ENCODE results near the gene NEDD4L.
"Not testable (repeated sequence)": the region's sequence is repeated elsewhere in the genome, so short reads cannot be mapped to it uniquely, and the experiment has no call there.

The NEDD4L gene

GRCh38 chr18:58043491-58044369 is at the start of gene NEDD4L:
Gene NEDD4L, plus strand, starts transcription at chr18:58044226. Its CDS starts 435 bp downstream, at chr18:58044661.
- peak; percentile 74 for DNase-seq

- DNase-seq = no peak
These were observed 48.7 kb upstream of the NEDD4L start for GRCh38 chr18:57995331-57995730.

- not testable (repeated sequence) for DNase-seq
These were observed 47.1 kb upstream of the NEDD4L start for GRCh38 chr18:57996894-57997293.

- DNase-seq = no peak
These were observed 46.2 kb upstream of the NEDD4L start for GRCh38 chr18:57997820-57998219.

- DNase-seq = no peak
These were observed 45.6 kb upstream of the NEDD4L start for GRCh38 chr18:57998461-57998860.

GRCh38 chr18:58004317-58004716 is 39.7 kb upstream of the NEDD4L start:
- no peak for DNase-seq

GRCh38 chr18:58005011-58005410 is 39.0 kb upstream of the NEDD4L start:
- no peak for DNase-seq

GRCh38 chr18:58005885-58006523 is 38.0 kb upstream of the NEDD4L start:
- no peak for DNase-seq

- no peak for DNase-seq
These were observed 34.9 kb upstream of the NEDD4L start for GRCh38 chr18:58009166-58009565.

GRCh38 chr18:58010265-58010664 is 33.8 kb upstream of the NEDD4L start:
- DNase-seq = no peak

- DNase-seq = no peak
These were observed 31.7 kb upstream of the NEDD4L start for GRCh38 chr18:58012356-58012755.

GRCh38 chr18:58013241-58014211 is 30.5 kb upstream of the NEDD4L start:
- DNase-seq = no peak

GRCh38 chr18:58015065-58015780 is 28.8 kb upstream of the NEDD4L start:
- DNase-seq = no peak

- DNase-seq = no peak
These were observed 26.8 kb upstream of the NEDD4L start for GRCh38 chr18:58017267-58017666.

- DNase-seq = no peak
These were observed 23.4 kb upstream of the NEDD4L start for GRCh38 chr18:58020567-58021107.

- DNase-seq = no peak
These were observed 22.5 kb upstream of the NEDD4L start for GRCh38 chr18:58021504-58021903.

GRCh38 chr18:58023108-58023507 is 20.9 kb upstream of the NEDD4L start:
- DNase-seq = no peak

- DNase-seq = no peak
These were observed 19.9 kb upstream of the NEDD4L start for GRCh38 chr18:58024139-58024538.

- no peak for DNase-seq
These were observed 18.8 kb upstream of the NEDD4L start for GRCh38 chr18:58025205-58025604.

GRCh38 chr18:58025733-58026132 is 18.3 kb upstream of the NEDD4L start:
- no peak for DNase-seq

- no peak for DNase-seq
These were observed 17.6 kb upstream of the NEDD4L start for GRCh38 chr18:58026395-58026794.

- no peak for DNase-seq
These were observed 17.2 kb upstream of the NEDD4L start for GRCh38 chr18:58026857-58027256.
